Caki2 (cell line): ENCODE results near the gene CEP70. TPM values are rescaled to one million over a fixed set of nuclear protein-coding genes. Genes with fewer than 3 reads are reported as not detected.
A peak's percentile ranks its signal among the peaks of the same experiment; 100 is the strongest.
"Not testable (repeated sequence)": the region's sequence is repeated elsewhere in the genome, so short reads cannot be mapped to it uniquely, and the experiment has no call there.

Source experiments
- DNase-seq: peaks from one replicate; pipeline ENCODE4 v3.0.0-alpha.2; 2015; ENCODE audit warnings: low read depth
- in situ Hi-C: cut with HindIII; loops from 2 replicates; pipeline ENCODE4 v1.10.0; 2016; ENCODE audit warnings: low sequenced_read_pairs, low pct_unique_long_range_greater_than_20kb, mixed read lengths
- total RNA-seq: library from RNA; depleted of rRNA; stranded (reverse); fragments of >200 nt; shearing (Covaris generic); gene quantifications from 2 replicates; pipeline ENCODE4 v1.2.3, GENCODE V29; 2014; ENCODE audit warnings: low replicate concordance; rRNA removed

The CEP70 gene
- 22.3 and 30.5 TPM in 2 replicates for total RNA-seq

DNA sequence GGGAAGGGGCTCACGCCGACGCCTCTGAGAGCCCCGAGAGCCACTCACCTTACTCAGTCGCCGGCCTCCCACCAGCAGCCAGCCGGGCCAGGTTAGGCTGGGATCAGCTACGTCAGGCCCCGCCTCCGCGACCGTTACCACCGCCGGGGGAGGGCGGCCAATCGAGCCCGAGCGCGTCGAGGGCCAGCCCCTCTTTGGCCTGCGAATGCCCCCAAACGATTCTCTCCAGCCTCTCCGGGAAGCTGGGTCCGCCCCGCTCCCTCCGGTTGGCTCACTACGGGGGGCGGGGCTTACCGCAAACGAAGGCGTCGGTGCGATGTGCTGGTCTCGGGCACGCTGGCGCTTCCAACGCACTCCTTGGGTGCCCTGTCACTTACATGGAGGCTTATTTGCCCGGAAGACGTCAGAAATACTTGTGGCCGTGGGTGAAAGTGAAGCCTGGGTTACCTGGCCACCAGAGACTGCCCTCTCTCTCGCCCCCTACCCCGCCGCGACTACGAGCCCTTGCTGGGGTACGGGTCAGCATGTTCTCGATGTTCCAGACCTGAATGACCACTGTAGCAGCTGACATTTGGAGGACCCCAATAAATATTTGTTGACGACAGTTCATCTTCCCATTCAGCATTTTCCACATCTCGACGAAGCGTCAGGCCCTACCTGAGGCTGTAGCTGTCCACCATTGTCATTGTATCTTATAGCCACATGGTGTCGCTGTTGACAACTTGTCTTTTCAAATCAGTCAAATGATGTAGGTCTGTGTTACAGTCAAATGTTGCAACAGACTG lies at the start of gene CEP70:
TSS of gene CEP70 (minus strand) at position 111 of the 785 bp plus-strand sequence. CDS start 21,333 bp downstream, outside the sequence.
- in situ Hi-C loops = no loop called here
- DNase-seq = peak; percentile 97

DNA sequence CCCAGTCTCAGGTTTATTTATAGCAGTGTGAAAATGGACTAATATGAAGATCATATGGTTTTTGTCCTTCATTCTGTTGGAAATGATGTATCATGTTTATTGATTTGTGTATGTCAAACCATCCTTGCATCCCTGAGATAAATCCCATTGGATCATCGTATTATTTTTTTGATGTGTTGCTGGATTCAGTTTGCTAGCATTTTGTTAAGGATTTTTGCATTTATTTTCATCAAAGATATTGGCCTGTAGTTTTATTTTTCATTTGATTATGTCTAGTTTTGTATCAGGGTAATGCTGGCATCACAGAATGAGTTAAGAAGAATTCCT lies 48.8 kb upstream of the CEP70 start:
- DNase-seq = no peak
- in situ Hi-C loops = no loop called here

GRCh38 chr3:138642226-138642926 lies 48.3 kb upstream of the CEP70 start:
- in situ Hi-C loops = no loop called here
- no peak for DNase-seq

DNA sequence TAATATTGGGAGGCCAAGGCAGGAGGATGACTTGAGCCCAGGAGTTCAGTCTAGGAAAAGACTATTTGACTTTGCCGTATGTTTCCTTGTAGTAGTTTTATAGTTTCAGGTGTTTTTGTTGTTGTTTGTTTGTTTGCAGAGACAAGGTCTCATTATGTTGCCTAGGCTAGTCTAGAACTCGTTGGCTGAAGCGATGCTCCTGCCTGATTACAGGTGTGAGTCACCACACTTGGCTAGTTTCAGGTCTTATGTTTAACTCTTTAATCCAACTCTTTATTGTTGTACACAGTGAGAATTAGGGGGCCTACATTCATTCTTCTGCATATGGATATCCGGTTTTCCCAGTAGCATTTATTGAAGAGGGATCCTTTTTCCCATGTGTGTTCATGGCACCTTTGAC lies 46.5 kb upstream of the CEP70 start:
- in situ Hi-C loops = no loop called here
- no peak for DNase-seq

DNA sequence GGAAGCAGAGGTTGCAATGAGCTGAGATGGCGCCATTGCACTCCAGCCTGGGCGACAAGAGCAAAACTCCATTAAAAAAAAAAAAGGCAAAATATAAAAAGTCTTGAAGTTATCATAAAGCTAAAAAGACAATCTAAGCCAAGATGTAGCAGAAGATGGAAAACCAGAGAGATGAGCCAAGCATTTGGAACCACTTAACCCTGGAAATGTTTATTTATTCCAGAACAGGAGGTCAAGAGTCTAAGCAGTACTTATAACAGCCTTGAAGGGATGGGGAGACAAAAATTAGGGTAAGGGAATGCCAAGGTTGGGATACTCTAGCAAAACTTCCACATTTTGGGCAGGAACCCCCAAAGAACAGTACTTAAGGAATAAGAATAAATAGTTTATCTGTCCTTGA lies 44.6 kb upstream of the CEP70 start:
- in situ Hi-C loops = no loop called here
- DNase-seq = no peak

DNA sequence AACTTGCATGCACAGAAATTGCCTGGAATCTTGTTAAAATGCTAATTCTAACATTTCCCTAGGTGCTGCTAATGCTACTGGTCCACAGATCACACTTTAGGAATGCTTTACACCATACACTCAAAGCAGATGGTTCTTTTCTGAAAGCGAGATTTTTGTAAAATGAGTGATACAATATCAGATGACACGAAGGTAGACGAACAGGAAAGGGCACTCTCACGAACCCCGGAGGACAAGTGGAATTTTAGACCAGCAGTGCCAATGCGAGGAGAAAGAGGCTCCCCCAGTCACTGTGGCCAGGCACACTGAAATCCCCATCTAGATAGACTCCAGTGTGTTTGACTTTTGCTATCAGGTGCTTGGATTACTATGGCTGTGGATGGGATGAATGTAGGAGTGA lies 35.5 kb upstream of the CEP70 start:
- no peak for DNase-seq
- in situ Hi-C loops = no loop called here

DNA sequence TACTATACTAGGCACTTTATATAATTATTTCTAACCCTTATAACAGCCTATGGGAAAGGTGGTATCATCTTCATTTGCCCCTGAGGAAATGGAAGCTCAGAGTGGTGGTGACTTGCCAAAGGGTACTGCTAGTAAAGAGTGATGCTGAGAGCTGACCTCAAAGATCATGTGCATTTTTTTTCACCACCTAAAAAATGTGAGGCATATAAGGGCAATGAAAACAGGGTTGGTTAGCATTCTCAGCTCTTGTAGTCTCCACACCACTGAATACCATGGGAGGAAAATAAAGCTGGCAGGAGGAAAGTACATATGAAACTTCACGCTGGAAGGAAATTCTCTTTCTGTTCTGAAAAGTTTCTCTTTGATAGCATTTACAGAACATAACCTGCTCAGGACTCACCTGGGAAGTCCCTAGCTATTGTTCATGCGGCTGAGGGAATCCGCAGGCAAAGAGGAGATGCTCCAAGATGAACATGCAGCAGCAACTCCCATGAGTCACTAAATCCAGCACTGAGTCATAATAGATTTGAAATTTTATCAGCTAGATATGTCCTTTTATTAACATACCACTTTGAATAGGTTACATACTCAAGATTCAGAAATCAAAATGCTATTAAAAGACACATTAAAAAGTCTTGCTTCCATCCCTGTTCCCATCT lies 31.8 kb upstream of the CEP70 start:
- no peak for DNase-seq
- in situ Hi-C loops = no loop called here

GRCh38 chr3:138624518-138624917 lies 30.5 kb upstream of the CEP70 start:
- DNase-seq = no peak
- in situ Hi-C loops = no loop called here

- in situ Hi-C loops = no loop called here
- DNase-seq = no peak
These were observed 26.4 kb upstream of the CEP70 start for GRCh38 chr3:138620431-138620830.

DNA sequence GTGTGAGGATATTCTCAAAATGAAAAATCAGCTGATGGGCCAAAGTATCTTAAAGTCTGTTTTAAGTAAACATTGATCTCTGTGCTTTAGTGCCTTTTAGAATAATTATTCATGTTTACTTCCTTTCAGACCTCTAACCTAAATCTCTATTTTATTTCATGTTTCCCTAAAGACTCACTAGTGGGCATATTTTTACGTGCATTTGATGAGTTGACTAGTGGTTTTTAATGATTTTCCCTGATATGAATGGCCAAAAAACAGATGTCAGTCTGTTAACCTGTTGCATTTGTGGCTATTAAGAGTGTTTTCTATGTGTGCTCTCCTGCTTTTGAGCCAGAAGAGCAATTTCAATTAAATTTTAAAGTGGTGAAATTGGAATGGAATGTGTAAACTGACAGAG lies 21.4 kb upstream of the CEP70 start:
- no peak for DNase-seq
- in situ Hi-C loops = no loop called here

GRCh38 chr3:138609898-138610266 lies 15.8 kb upstream of the CEP70 start:
- in situ Hi-C loops = no loop called here
- DNase-seq = no peak

DNA sequence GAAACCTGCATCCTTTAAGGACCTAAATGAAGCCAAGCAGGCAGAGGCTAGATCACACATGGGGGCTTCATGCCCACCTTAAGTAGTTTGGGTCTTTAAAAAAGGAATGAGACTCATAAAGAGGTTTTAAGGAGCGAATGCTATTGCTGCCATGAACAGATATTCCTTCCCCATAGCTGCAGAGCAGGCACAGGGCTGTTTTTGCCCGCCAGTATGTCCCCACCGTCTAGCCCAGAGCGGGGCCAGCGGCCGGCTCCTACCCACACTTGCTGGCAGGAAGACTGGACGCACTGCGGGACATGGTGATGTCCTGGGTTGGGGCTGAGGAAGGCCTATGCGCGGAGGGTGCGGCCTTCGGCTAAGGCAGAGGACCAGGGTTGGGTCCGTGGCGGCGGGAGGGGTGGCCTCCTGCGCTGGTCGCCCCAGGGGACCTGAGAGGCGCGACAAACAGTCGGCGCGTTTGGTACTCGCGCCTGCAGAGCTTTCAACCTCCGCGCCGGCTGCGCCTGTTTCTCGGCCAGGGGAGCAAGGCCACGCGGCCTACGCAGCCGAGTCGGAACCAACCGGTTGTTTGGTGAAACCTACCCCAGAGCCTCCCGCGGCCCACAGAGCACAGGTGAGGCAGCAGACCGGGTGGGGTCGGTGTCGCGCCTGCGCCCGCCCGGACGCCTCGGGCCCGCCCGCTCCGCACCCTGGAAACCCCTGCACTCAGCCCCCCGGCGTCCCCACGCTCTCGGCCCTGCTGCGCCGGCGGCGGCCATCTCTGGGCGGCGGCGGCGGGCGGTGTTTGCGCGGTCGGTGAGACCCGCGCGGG lies 14.5 kb upstream of the CEP70 start, which contains the start of gene FAIM:
TSS of gene FAIM (plus strand) at position 450 of the 814 bp plus-strand sequence. CDS start 10,956 bp downstream, outside the sequence.
- DNase-seq = peak; percentile 80
- in situ Hi-C loops = no loop called here

GRCh38 chr3:138604106-138604595 lies 10.1 kb upstream of the CEP70 start:
- in situ Hi-C loops, DNase-seq: not testable (repeated sequence)

DNA sequence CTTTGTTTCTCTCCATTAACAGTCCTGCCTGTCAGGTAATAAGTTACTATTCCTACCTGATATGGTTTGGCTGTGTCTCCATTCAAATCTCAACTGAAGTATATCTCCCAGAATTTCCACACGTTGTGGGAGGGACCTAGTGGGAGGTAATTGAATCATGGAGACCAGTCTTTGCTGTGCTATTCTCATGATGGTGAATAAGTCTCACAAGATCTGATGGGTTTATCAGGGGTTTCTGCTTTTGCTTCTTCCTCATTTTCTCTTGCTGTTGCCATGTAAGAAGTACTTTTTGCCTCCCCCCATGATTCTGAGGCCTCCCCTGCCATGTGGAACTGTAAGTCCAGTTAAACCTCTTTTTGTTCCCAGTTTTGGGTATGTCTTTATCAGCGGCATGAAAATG lies 7.6 kb upstream of the CEP70 start:
- DNase-seq, in situ Hi-C loops: not testable (repeated sequence)

DNA sequence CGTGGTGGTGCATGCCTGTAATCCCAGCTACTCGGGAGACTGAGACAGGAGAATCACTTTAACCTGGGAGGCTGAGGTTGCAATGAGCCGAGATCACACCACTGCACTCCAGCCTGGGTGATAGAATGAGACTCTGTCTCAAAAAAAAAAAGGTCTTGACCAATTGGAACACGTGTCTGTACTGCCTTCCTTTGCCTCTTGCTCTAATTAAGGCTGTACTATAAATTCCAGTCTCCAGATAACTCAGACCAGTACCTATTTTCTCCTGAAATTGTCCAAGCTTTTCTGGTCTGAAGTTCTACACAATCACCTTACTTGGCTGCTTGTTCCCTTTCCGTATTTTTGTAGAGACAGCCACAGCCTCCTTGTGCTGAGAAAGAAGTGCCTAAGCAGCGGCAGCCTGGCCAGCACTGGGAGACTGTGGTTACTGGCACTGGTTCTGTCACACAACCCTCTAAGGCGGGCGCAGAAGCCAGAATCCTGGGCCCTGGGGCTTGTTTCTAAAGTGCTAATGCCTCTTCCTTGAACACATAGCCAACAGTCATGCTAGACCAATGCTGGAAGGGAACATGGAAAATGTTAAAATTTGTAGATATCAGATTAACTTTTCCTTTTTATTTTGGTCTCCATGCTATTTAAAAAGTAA lies 6.2 kb upstream of the CEP70 start:
- no peak for DNase-seq
- in situ Hi-C loops = no loop called here

DNA sequence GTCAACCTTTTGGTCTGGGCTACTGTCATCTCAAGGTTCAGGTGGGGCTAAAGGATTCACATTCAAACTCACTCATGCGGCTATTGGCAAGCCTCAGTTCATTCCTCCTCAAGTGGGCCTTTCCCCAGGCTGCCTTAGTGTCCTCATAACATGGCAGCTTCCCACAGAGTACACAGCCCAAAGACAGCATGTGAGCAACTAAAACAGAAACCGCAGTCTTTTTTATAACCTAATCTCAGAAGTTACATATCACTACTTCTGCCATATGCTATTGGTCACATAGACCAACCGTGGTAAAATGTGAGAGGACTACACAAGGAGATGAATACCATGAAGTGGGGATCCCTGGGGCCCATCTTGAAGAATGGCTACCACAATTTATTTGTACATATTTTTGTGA lies 4.5 kb upstream of the CEP70 start:
- no peak for DNase-seq
- in situ Hi-C loops = no loop called here

DNA sequence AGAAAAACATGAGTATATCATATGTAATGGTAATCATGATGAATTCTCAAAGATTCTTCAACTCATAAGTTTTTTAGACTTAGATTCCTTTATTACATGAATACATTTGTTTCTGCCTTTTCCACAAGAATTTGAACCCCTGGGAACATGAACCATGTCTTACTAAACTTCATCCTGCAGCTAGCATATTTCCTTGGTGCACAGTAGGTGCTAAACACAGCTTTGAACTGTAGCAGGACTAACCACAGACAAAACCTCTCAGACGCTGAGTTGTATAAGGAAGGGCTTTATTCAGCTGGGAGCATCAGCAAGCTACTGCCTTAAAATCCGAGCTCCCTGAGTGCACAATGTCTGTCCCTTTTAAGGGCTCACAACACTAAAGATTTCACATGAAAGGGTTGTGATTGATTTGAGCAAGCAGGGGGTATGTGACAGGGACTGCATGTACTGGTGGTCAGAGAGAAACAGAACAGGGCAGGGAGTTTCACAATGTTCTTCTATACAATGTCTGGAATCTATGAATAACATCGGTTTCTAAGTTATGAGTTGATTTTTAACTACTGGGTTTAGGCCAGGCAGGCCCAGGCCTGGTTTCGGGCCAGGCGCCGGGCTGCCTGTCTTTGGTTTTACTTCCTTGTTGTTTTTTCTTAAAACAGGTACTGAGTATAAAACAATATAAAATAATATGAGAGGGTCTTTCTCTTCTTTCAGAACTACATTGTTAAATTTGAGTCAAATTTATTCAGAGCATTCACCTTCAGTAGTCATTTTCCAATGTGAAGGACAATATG lies 3.3 kb upstream of the CEP70 start:
- DNase-seq, in situ Hi-C loops: not testable (repeated sequence)
